Suprapubic skin (tissue), 3 donors: ENCODE measurements around the gene EYS.

Experiments used
- CTCF ChIP-seq, 2 donors: fragments of 200-600 bp in 1 of 2; fragments of 450-650 bp in 1 of 2; sonication (generic) in 1 of 2; IDR thresholded peaks; one replicate each; pipeline ENCODE4 v1.5.1; 2016 to 2019; ENCODE audit warnings: antibody characterized with exemption in 2 of 2, mild to moderate bottlenecking in 1 of 2, moderate library complexity in 1 of 2
- POLR2A ChIP-seq, 2 donors: fragments of 450-650 bp; IDR thresholded peaks; one replicate each; pipeline ENCODE4 v1.6.1; 2017; ENCODE audit warnings: antibody characterized with exemption in 2 of 2, mild to moderate bottlenecking in 2 of 2, moderate library complexity in 2 of 2

GRCh38 chr6:63882208-63882607 lies 1824.8 kb downstream of the EYS start:
- TF ChIP-seq CTCF (IDR thresholded peaks at IDR 0.05) (no peak), POLR2A (IDR thresholded peaks at IDR 0.05) (no peak)
